Urothelium cell line (cell line): ENCODE data around the gene ANO10.

ENCODE experiments used
- DNase-seq: peaks from one replicate; pipeline ENCODE4 v3.0.0; 2011; ENCODE audit warnings: low spot score, mixed read lengths
- FAIRE-seq: peaks from 2 replicates; lab custom pipeline; 2011; peaks lifted over from hg19 to GRCh38; lab: Jason Lieb, UNC

ANO10 gene

DNA sequence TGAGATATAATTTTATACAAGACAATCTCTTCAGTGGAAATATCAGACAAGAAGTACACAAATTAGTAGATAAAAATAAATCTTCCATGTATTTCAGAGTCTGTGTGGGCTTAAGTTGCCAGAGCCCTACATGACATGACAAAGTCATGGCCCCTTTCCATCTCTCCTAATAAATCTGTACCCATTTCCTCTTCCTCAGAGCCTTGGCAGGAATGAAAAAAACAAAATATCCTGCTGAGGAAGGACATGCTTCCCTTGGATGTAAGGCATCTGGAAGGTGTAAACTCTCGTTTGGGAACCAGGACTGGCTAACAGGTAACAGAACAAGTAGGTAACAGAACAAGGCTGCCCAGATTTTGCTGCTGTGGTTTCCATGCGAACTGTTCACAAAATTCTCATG lies 187.4 kb downstream of the ANO10 start:
- DNase-seq: no peak
- no peak for FAIRE-seq

DNA sequence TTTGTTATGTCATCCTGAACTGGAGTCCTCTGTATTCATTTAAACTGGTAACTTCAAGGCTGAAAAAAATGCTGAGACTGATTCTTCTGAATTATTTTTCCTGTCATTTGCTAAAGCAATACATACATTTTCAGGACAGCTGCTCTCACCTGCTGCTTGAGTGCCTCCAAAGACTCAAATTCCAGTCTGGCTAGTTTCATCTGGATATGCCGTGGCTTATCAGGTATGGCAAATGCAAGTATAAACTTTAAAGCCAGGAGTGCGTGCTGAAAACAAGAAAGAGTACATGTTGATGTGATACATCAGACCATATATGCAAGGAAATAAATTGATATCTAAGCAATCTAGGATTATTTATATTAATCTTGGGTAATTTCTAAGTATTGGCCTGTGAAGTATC lies 189.3 kb downstream of the ANO10 start:
- FAIRE-seq (no peak), DNase-seq (no peak)

DNA sequence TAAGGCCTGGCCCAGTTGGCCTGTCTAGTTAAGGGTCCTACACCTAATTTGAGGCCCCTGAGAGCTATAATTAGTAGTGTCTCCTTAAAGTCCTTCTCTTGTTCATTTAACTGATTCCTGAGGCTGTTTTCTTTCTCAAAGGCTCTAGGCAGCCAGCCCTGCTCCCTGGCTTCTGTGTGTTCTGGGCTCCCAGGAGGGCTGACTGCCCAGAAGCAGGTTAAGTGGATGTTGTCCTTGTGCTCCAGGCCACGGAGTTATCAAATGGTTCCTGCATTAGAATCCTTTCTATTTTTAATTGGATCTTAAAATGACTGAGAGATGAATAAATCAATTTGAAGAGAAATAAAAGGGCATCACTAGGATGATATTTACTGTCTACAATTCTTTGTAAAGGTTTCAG lies 195.4 kb downstream of the ANO10 start:
- no peak for FAIRE-seq
- no peak for DNase-seq

- FAIRE-seq (no peak), DNase-seq (no peak)
Observed at GRCh38 chr3:43425829-43426228, 196.0 kb downstream of the ANO10 start.

GRCh38 chr3:43423639-43424038 lies 198.2 kb downstream of the ANO10 start:
- FAIRE-seq: no peak
- DNase-seq: no peak

GRCh38 chr3:43423142-43423541 lies 198.7 kb downstream of the ANO10 start:
- FAIRE-seq (no peak), DNase-seq (no peak)

DNA sequence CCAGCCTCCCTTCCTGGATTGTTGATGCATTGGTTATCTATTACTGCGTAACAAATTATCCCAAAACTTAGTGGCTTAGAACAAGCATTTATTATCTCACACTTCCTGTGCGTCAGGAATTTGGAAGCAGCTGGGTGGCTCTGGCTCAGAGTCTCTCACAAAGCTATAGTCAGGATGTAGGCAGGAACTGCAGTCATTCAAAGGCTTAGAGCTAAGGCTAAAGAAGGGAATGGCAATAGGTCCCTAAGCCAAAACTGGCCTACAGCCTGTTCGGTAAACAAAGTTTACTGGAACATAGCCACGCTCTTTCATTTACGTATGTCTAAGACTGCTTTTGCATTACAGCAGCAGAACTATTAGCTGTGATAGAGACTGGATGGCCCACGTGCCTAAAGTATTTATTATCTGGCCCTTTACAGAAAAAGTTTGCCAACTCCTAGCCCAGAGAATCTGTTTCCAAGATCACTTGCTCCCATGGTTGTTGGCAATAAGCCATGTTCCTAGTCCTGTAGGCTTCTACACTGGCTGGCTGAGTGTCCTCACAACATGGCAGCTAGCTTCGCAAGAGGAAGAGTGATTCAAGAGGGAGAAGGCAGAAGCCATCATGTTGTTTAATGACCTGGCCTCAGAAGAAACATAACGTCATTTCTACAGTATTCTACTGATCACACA lies 203.1 kb downstream of the ANO10 start:
- no peak for DNase-seq
- no peak for FAIRE-seq

DNA sequence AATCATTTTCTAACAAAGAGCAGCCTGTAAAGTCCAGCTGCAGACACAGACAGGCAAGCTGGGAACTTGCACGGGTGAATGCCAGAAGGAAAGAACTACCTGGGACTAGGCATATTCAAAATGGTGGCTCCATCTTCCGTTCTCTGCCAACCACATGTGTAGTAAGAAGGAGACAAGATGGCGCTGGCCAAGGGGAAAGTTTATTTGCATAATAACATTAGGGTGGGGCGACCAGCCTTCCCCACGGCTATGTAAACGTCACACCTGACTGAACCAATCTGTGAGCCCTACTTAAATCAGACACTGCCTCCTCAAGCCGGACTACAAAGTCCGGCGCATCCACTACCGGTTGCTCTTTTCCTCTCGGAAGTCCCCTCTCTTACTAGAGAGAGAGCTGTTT lies 204.7 kb downstream of the ANO10 start:
- FAIRE-seq (no peak), DNase-seq (no peak)

DNA sequence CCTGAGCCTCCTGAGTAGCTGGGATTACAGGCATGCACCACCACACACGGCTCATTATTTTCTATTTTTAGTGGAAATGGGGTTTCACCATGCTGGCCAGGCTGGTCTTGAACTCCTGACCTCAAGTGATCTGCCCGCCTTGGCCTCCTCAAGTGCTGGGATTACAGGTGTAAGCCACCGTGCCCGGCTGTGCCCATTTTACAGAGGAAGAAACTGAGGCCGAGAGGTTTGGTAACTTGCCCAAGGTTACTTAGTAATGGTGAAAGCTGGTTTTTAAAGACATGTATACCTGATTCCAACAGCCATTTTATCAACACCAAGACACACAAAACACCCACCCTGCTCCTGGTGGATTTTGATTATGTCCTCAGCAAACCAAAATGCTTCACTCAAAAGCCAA lies 206.7 kb downstream of the ANO10 start:
- FAIRE-seq (no peak), DNase-seq (no peak)

DNA sequence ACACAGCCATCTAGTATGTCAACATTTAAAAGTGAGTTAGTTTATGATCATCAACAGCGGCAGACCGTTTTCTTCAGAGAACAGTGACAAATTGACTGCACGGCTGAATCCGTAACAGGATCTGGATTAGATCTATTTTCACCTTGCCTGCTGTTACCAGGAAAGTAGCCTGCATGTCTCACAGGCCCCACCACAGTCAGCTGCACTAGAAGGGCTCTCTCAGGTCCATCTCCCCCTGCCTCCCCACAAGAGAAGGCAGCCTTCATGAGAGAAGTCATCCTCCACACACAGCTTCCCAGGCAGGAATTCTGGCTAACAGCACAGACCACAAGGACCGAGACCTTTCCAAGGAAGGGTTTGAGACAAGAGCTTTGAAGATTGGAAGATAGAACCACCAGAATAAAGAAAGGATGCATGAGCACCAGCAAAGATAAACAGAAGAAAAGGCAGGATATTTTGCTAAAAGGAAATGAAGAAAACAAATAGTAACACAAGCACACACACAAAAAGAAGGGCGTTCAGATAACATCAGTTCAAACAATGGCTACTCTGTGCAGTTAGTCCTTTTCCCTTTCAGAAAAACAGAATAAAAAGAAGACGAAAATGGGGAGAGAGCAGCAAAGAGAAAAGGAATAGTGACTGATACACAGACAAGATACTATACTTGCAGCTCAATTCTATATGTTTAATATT lies 208.0 kb downstream of the ANO10 start:
- FAIRE-seq: no peak

GRCh38 chr3:43411429-43411828 lies 210.4 kb downstream of the ANO10 start:
- no peak for DNase-seq
- FAIRE-seq: no peak

More for the DNA sequence above, 208.0 kb downstream of the ANO10 start:
- no peak for DNase-seq

DNA sequence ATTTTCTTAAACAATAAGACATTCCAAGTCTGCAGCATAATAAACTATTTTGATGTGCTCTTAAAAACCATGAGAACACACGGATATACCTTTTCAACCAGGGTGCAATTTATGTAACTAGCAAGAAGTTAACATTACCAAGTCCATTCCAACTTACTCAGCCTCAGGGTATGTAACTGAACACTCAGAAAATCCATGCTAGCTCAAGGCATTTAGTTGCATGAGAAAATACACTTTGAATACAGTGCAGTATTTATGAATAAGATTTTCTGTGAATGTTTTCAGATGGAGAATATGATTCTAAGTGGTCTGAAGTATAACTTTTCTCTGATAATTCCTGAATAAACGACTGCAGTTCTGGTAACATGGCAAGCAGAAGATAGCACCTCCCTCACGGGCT lies 211.2 kb downstream of the ANO10 start:
- no peak for FAIRE-seq

GRCh38 chr3:43409506-43409905 lies 212.3 kb downstream of the ANO10 start:
- no peak for DNase-seq
- no peak for FAIRE-seq

More for the DNA sequence above, 211.2 kb downstream of the ANO10 start:
- no peak for DNase-seq

DNA sequence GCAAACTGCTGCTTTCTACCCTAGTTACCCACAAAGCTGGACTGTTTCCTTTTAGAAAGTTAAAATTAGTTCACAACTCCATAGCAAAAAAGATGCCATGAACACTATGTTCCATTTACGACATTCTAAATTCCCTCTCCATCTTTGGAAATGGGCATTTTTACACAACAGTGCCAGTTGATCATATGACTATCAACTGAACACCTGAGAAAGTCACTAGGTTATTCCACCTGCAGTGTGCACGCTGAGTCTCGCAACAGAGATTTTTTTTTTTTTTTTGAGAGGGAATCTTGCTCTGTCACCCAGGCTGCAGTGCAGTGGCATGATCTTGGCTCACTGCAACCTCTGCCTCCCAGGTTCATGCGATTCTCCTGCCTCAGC lies 215.2 kb downstream of the ANO10 start:
- DNase-seq (no peak), FAIRE-seq (no peak)

DNA sequence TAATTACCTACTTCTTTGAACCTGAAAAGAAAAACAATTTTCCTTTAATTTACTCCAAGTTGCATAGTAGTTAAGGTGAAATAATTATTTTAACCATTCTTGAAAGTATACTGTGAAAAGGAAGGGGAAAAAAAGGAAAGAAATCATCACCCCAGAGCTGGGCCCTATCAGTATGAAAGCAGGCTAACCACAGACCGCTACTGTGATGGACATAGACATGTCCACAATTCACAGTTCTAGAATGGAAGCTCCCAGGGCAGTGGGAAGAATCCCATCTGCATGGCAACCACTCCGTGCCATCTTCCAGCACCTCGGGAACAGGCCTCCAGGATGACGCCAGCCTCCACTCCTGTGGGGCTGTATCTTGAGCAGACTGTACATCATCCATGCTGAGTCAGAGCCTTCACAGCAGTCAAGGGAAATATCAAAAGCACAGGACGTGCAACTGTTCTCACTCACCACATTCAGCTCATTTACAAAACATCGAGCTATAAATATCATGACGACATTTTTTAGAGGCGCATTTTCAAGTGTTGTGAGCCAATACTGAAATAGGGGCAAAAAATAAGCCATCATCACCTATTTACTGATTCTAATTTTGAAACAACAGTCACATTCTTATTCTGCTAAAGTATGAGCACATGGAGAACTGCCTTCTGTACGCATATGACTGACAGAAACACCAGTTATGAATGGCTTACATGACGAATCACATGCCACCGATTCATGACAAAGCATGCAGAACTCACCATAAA lies 215.7 kb downstream of the ANO10 start:
- DNase-seq: no peak
- FAIRE-seq: no peak

- DNase-seq: no peak
- FAIRE-seq: no peak
Observed at GRCh38 chr3:43400781-43401730, 220.8 kb downstream of the ANO10 start.

GRCh38 chr3:43400167-43400566 lies 221.6 kb downstream of the ANO10 start:
- no peak for DNase-seq
- FAIRE-seq: no peak

GRCh38 chr3:43399034-43399433 lies 222.8 kb downstream of the ANO10 start:
- FAIRE-seq: no peak
- DNase-seq: no peak

DNA sequence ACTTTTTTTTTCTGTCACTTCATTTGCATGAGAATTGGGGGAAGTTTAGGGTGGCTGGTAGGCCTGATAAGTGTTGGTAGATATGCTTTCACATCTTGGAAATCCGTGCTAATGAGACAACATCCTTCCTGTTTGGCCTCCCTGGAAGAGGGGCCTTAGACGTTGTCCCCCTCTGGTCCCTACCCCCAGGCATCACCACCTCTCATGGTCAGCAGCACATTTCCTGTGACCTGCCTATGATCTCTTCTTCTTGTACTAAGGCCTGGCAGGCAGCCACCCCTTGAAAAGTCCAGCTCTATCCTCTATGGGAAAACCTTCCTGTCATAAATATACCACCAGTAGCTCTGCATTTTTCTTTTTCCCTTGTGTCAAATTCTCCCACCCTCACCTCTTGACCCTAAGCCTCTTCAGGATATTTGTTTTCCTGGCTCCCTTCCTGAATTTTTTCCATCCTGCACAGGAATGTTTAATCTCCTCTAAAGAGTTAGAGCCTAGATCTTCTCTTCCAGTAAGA lies 227.7 kb downstream of the ANO10 start:
- FAIRE-seq (no peak), DNase-seq (no peak)

GRCh38 chr3:43391621-43392020 lies 230.2 kb downstream of the ANO10 start:
- DNase-seq: no peak
- no peak for FAIRE-seq

DNA sequence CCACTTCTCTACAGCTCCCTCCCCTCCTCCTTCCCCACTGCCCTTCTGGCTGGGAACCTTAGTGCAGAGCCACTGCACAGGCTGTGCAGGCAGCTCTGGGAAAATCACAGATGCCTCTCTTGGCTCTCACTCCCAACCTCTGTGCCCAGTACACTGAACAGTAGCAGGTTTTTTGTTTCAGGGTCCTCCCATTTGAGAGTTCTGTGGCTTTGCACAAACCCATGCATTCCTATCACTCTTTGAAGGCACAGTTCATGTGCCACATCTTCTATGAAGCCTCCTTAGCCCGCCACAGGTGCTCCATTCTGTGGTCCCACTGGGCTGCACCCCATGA lies 231.6 kb downstream of the ANO10 start:
- DNase-seq (no peak), FAIRE-seq (no peak)
